MCF 10A (cell line): ENCODE data around the gene BRSK1. TPM values are rescaled to one million over a fixed set of nuclear protein-coding genes. Genes with fewer than 3 reads are reported as not detected.

Experiments
- BruUV-seq: library from RNA; stranded (reverse); fragments of 400-500 nt; replicated peaks from 2 replicates; lab custom pipeline; 2021; lab: Mats Ljungman, UMichigan
- CTCF ChIA-PET: fragments of 300-600 bp; sonication (Branson Sonifier 250); formaldehyde crosslinking; extraction: SDS; loops from one replicate; lab custom pipeline; 2021; ENCODE audit warnings: antibody characterized with exemption, inconsistent platforms; lab: Yijun Ruan, JAX
- POLR2A ChIA-PET: fragments of 300-600, 350-650 bp; sonication (Branson Sonifier 250); formaldehyde crosslinking; extraction: SDS; loops from one replicate; lab custom pipeline; 2020; ENCODE audit warnings: antibody characterized with exemption, inconsistent platforms; lab: Yijun Ruan, JAX
- DNase-seq: peaks from one replicate; pipeline ENCODE4 v3.0.0-alpha.2; 2018; ENCODE audit not compliant: unreplicated experiment
- H3K27ac Mint-ChIP-seq: one replicate; pipeline ENCODE4 v1.8.0; 2022; ENCODE audit warnings: mild to moderate bottlenecking, low read depth, mixed read lengths; ENCODE audit not compliant: unreplicated experiment
- H3K27me3 Mint-ChIP-seq: one replicate; pipeline ENCODE4 v1.8.0; 2022; ENCODE audit warnings: mixed read lengths; ENCODE audit not compliant: insufficient read depth, unreplicated experiment
- H3K36me3 Mint-ChIP-seq: one replicate; pipeline ENCODE4 v1.8.0; 2022; ENCODE audit warnings: mild to moderate bottlenecking, moderate library complexity, mixed read lengths; ENCODE audit not compliant: insufficient read depth, unreplicated experiment
- H3K4me1 Mint-ChIP-seq: one replicate; pipeline ENCODE4 v1.8.0; 2022; ENCODE audit warnings: mixed read lengths; ENCODE audit not compliant: insufficient read depth, unreplicated experiment
- H3K4me3 Mint-ChIP-seq: one replicate; pipeline ENCODE4 v1.8.0; 2022; ENCODE audit warnings: mild to moderate bottlenecking, moderate library complexity, mixed read lengths; ENCODE audit not compliant: unreplicated experiment
- H3K9me3 Mint-ChIP-seq: one replicate; pipeline ENCODE4 v1.8.0; 2022; ENCODE audit warnings: mixed read lengths; ENCODE audit not compliant: unreplicated experiment
- CTCF ChIP-seq: fragments of 200-600 bp; IDR thresholded peaks from one replicate; pipeline ENCODE4 v1.8.0; 2022; ENCODE audit warnings: antibody characterized with exemption, mild to moderate bottlenecking; ENCODE audit not compliant: unreplicated experiment
- intact Hi-C: fragments of 100-400 bp; cut with micrococcal nuclease; formaldehyde crosslinking; loops from 2 replicates; pipeline ENCODE4 v1.14.1; 2022
- total RNA-seq: library from RNA; stranded (reverse); gene quantifications from 2 replicates; pipeline ENCODE4 v1.2.3, GENCODE V29; 2022

BRSK1 gene
- total RNA-seq, 1 experiment from 2014 or later = 5.1 TPM

DNA sequence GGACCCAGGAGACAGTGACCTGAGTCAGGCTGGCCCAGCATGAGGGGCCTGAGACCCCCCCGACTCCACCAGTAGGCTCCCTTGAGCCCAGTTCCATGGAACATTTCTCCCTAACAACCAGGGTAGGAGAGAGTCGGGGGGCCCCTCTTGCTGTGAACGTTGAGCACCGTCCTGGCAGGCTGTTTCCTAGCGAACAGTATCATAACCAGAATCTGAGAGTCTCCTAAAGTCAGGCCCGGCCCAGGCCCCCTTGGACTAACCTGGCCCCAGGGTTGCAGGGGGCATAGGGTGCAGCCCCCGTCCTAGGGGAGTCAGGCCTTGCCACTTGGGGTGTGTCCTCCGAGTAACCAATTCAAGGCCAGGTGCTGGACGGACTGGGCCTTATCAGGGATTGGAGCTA, 27.6 kb downstream of the BRSK1 start:
- intact Hi-C loops = no loop called here
- ChIA-PET CTCF (interaction anchor here (3.3 kb wide), 1 partner anchor 9 kb away, joined by 28 read pairs; no protein-coding TSS in a partner anchor), POLR2A (interaction anchor here (0.7 kb wide), 2 partner anchors 11 to 56 kb away, joined by 3 to 4 read pairs; no protein-coding TSS in a partner anchor)
- H3K4me1 Mint-ChIP-seq = no peaks in the 10 kb centered on the region
- no peak overlapping the region for H3K27ac Mint-ChIP-seq
- BruUV-seq = no TSS peak
- DNase-seq = no peak
- no peaks in the 10 kb centered on the region for H3K9me3 Mint-ChIP-seq
- no peak for TF ChIP-seq CTCF
- H3K4me3 Mint-ChIP-seq = no peak overlapping the region
- H3K36me3 Mint-ChIP-seq = peaks cover 5% of the 10 kb centered on the region
- H3K27me3 Mint-ChIP-seq = no peaks in the 10 kb centered on the region

DNA sequence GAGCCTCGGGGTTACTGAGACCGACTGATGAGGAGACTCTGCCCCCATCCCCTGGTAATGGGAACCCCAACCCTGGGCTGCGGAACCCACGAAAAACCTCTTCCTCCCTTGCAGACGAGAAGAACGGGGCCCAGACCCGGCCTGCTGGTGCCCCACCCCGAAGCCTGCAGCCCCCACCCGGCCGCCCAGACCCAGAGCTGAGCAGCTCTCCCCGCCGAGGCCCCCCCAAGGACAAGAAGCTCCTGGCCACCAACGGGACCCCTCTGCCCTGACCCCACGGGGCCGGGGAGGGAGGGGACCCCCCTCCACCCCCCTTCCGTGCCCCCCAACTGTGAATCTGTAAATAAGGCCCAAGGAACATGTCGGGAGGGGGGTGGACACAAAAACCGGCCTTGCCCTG, 28.0 kb downstream of the BRSK1 start:
- Mint-ChIP-seq H3K9me3 (no peaks in the 10 kb centered on the region), H3K27me3 (no peaks in the 10 kb centered on the region), H3K27ac (no peak overlapping the region), H3K4me1 (no peaks in the 10 kb centered on the region), H3K4me3 (no peak overlapping the region), H3K36me3 (peaks cover 5% of the 10 kb centered on the region)
- TF ChIP-seq CTCF = no peak
- intact Hi-C loops = no loop called here
- ChIA-PET CTCF (interaction anchor here (3.3 kb wide), 1 partner anchor 9 kb away, joined by 28 read pairs; no protein-coding TSS in a partner anchor), POLR2A (interaction anchor here (0.7 kb wide), 1 partner anchor 11 kb away, joined by 3 read pairs; no protein-coding TSS in a partner anchor)
- BruUV-seq = no TSS peak
- no peak for DNase-seq

DNA sequence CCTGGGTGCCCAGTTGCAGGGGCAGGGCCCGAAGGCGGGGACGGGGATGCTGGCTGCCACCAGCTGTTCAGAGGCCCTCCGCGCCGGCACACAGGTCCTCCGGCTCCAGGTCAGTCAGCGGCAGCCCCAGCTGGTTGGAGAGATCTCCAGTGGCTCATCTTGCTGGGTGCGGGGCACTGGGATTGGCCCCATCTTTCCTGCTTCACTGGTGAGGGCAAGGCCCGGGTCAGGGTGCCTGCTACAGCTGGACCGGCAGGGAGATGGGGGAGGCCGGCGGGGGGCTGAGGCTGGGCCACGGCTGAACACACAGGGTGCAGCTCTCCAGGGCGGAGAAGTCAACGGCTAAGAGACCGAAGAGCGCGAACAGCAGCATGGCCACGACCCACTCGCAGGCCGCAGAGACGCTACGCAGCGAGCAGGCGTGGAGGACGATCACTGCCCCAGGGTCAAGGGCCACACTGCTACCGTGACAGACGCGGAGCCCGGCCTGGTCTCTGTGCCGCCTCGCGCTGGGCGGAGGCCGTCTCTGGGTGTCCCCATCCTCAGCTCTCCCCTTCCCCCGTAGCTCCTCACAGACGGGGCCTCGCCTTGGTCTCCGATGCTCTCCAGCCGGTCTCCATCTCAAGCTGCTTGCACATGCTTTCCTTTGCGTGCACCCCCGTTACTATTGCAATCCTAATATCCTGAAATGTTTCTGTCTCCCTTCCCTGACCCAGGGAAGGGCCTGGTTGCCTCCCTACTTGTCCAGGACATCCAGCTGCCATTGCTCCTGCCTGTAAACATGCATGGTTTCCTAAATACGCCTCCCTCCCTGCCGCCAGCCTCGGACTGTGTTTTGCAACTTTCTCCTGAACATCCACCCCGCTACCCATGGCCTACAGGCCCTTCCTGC, 29.1 kb downstream of the BRSK1 start:
- no peak for TF ChIP-seq CTCF
- POLR2A ChIA-PET = interaction anchor here (1.3 to 1.4 kb wide), 2 partner anchors 26 to 123 kb away, joined by 3 read pairs; no protein-coding TSS in a partner anchor
- no TSS peak for BruUV-seq
- H3K4me1 Mint-ChIP-seq = no peaks in the 10 kb centered on the region
- CTCF ChIA-PET = interaction anchor here (1.7 to 3.3 kb wide), 2 partner anchors 11 to 155 kb away, joined by 3 to 28 read pairs; no protein-coding TSS in a partner anchor
- no peaks in the 10 kb centered on the region for H3K9me3 Mint-ChIP-seq
- intact Hi-C loops = no loop called here
- no peaks in the 10 kb centered on the region for H3K27me3 Mint-ChIP-seq
- H3K27ac Mint-ChIP-seq = no peak overlapping the region
- DNase-seq = no peak
- no peak overlapping the region for H3K4me3 Mint-ChIP-seq
- H3K36me3 Mint-ChIP-seq = peaks cover 5% of the 10 kb centered on the region

DNA sequence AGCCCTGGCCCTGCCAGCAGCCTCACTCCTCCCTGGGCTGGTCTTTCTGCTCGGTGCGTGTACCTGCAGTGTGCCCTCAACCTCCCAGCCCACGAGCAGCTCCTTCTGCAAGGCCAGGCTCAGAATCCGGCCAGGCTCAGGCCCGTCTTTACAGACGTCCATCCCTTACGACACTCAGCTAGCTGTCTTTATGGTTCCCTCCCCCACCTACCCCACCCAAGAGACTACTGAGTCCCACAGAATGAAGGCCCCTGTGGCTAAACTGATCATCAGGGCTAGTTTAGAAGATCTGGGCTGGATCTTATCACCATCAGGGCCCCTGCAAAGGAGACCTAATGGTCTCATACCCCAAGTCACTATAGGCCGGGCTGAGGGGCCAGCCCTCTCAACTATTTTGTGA, 30.6 kb downstream of the BRSK1 start:
- Mint-ChIP-seq H3K27ac (no peak overlapping the region), H3K9me3 (no peaks in the 10 kb centered on the region), H3K36me3 (peaks cover 5% of the 10 kb centered on the region), H3K27me3 (no peaks in the 10 kb centered on the region), H3K4me1 (no peaks in the 10 kb centered on the region), H3K4me3 (no peak overlapping the region)
- POLR2A ChIA-PET = interaction anchor here (1.1 to 1.6 kb wide), 2 partner anchors 18 to 22 kb away, joined by 3 to 6 read pairs; no protein-coding TSS in a partner anchor
- BruUV-seq = no TSS peak
- no peak for DNase-seq
- intact Hi-C loops = no loop called here
- TF ChIP-seq CTCF = no peak
- CTCF ChIA-PET = interaction anchor here (0.9 kb wide), 1 partner anchor 22 kb away, joined by 4 read pairs; no protein-coding TSS in a partner anchor
